ENCODE data around the gene DYNLT3. TPM values are rescaled to one million over a fixed set of nuclear protein-coding genes. Genes with fewer than 3 reads are reported as not detected.

Gene DYNLT3
- total RNA-seq, 2 experiments from 2014 or later = 47.9 to 48.3 TPM

GRCh38 chrX:37871626-37872302 lies 24.4 kb upstream of the DYNLT3 start:
- H3K36me3 Mint-ChIP-seq (ENCODE audit: low read depth) = no peaks in the 10 kb centered on the region
- DNase-seq (no peak), ATAC-seq (ENCODE audit: poor library complexity) (no peak)
- Histone ChIP-seq H3K36me3 (ENCODE audit: insufficient read depth, low read length) (no peaks in the 10 kb centered on the region), H3K4me1 (ENCODE audit: insufficient read depth, low read length) (no peaks in the 10 kb centered on the region), H3K4me3 (ENCODE audit: low read length) (no peak overlapping the region), H3K9me3 (ENCODE audit: control insufficient read depth in 1 of 2, insufficient read depth in 1 of 2, low read length in 2 of 2) (no peaks in the 10 kb centered on the region), H3K27me3 (ENCODE audit: control insufficient read depth in 1 of 2, insufficient read depth in 2 of 2, low read length in 2 of 2) (no peaks in the 10 kb centered on the region), H3K27ac (ENCODE audit: low read depth in 1 of 2, low read length in 2 of 2) (no peak overlapping the region)
- no peak for TF ChIP-seq CTCF (IDR thresholded peaks at IDR 0.05)
- H3K9me3 Mint-ChIP-seq = no peaks in the 10 kb centered on the region
- peaks cover 12% of the 10 kb centered on the region for H3K4me1 Mint-ChIP-seq (ENCODE audit: low read depth)
- intact Hi-C loops (cut with DNase I, micrococcal nuclease) = no loop called here
- no peak overlapping the region for H3K27ac Mint-ChIP-seq
- ChIA-PET POLR2A (no interaction called here), CTCF (no interaction called here)
- no peaks in the 10 kb centered on the region for H3K27me3 Mint-ChIP-seq
- no peak overlapping the region for H3K4me3 Mint-ChIP-seq

GRCh38 chrX:37867536-37868153 lies 20.3 kb upstream of the DYNLT3 start:
- no peak overlapping the region for H3K4me3 ChIP-seq (ENCODE audit: low read length)
- H3K27me3 ChIP-seq (ENCODE audit: control insufficient read depth in 1 of 2, insufficient read depth in 2 of 2, low read length in 2 of 2) = peaks cover 0 to 5% of the 10 kb centered on the region in 2 experiments
- DNase-seq (peak in 1 of 14 experiments; percentile 19), ATAC-seq (ENCODE audit: poor library complexity) (no peak)
- H3K4me1 ChIP-seq (ENCODE audit: insufficient read depth, low read length) = no peaks in the 10 kb centered on the region
- no peak overlapping the region for H3K4me3 Mint-ChIP-seq
- H3K27me3 Mint-ChIP-seq = no peaks in the 10 kb centered on the region
- H3K27ac Mint-ChIP-seq = no peak overlapping the region
- intact Hi-C loops (cut with DNase I, micrococcal nuclease) = no loop called here
- H3K4me1 Mint-ChIP-seq (ENCODE audit: low read depth) = peaks cover 12% of the 10 kb centered on the region
- no peak for TF ChIP-seq CTCF (IDR thresholded peaks at IDR 0.05)
- no peaks in the 10 kb centered on the region for H3K36me3 Mint-ChIP-seq (ENCODE audit: low read depth)
- H3K9me3 ChIP-seq (ENCODE audit: control insufficient read depth in 1 of 2, insufficient read depth in 1 of 2, low read length in 2 of 2) = no peaks in the 10 kb centered on the region
- H3K9me3 Mint-ChIP-seq = no peaks in the 10 kb centered on the region
- no peak overlapping the region for H3K27ac ChIP-seq (ENCODE audit: low read depth in 1 of 2, low read length in 2 of 2)
- POLR2A ChIA-PET = no interaction called here
- CTCF ChIA-PET = no interaction called here
- H3K36me3 ChIP-seq (ENCODE audit: insufficient read depth, low read length) = no peaks in the 10 kb centered on the region

- CTCF ChIA-PET = no interaction called here
- POLR2A ChIA-PET = no interaction called here
- H3K36me3 Mint-ChIP-seq (ENCODE audit: low read depth) = no peaks in the 10 kb centered on the region
- intact Hi-C loops (cut with DNase I, micrococcal nuclease) = no loop called here
- H3K9me3 Mint-ChIP-seq = no peaks in the 10 kb centered on the region
- Histone ChIP-seq H3K4me3 (ENCODE audit: low read length) (no peak overlapping the region), H3K36me3 (ENCODE audit: insufficient read depth, low read length) (no peaks in the 10 kb centered on the region), H3K4me1 (ENCODE audit: insufficient read depth, low read length) (no peaks in the 10 kb centered on the region), H3K9me3 (ENCODE audit: control insufficient read depth in 1 of 2, insufficient read depth in 1 of 2, low read length in 2 of 2) (no peaks in the 10 kb centered on the region), H3K27me3 (ENCODE audit: control insufficient read depth in 1 of 2, insufficient read depth in 2 of 2, low read length in 2 of 2) (peaks cover 0 to 5% of the 10 kb centered on the region in 2 experiments), H3K27ac (ENCODE audit: low read depth in 1 of 2, low read length in 2 of 2) (no peak overlapping the region)
- DNase-seq (no peak), ATAC-seq (ENCODE audit: poor library complexity) (no peak)
- no peak overlapping the region for H3K27ac Mint-ChIP-seq
- TF ChIP-seq CTCF (IDR thresholded peaks at IDR 0.05) = no peak
- H3K4me1 Mint-ChIP-seq (ENCODE audit: low read depth) = peaks cover 12% of the 10 kb centered on the region
- no peak overlapping the region for H3K4me3 Mint-ChIP-seq
- H3K27me3 Mint-ChIP-seq = peaks cover 11% of the 10 kb centered on the region
Observed at GRCh38 chrX:37863728-37864127, 16.4 kb upstream of the DYNLT3 start.

All from CD4-positive, alpha-beta T cell (primary cell).